ENCODE results near the gene ADAM20. TPM values are rescaled to one million over a fixed set of nuclear protein-coding genes. Genes with fewer than 3 reads are reported as not detected.

The ADAM20 gene
- total RNA-seq = 1 to 10 TPM in 1 of 2 donors, under 1 TPM in 1; 0.86 to 4.4 TPM
- polyA plus RNA-seq = under 1 TPM; 0.01 to 0.16 TPM
- long read RNA-seq, donor 1 = 0 reads
- long read RNA-seq, donor 2 = 0 reads
- long read RNA-seq, donor 3 = 0 reads
- long read RNA-seq, donor 4 = 0 reads
- long read RNA-seq, donor 5 = 0 reads

GRCh38 chr14:70534904-70535303, at the start of gene ADAM20:
Gene ADAM20 (minus strand): TSS chr14:70535004. CDS start chr14:70524757, 10,247 bp downstream.
- no peak within 1 kb of the TSS for H3K9ac ChIP-seq (ENCODE audit: insufficient read depth in 1 of 2, low read length in 2 of 2)
- no peak for TF ChIP-seq CTCF (IDR thresholded peaks at IDR 0.05; ENCODE audit: control extremely low read depth, extremely low read depth)

GRCh38 chr14:70576891-70577290, 42.1 kb upstream of the ADAM20 start:
- ATAC-seq (ENCODE audit: insufficient read depth, low FRiP score) = no peak
- TF ChIP-seq CTCF (IDR thresholded peaks at IDR 0.05; ENCODE audit: control extremely low read depth, extremely low read depth) = no peak
- Histone ChIP-seq H3K36me3 (ENCODE audit: control insufficient read depth in 4 of 4, insufficient read depth in 4 of 4, low read length in 4 of 4) (peaks cover 12 to 28% (median 17%) of the 10 kb centered on the region in 4 donors), H3K27ac (ENCODE audit: low read depth in 1 of 2, low read length in 1 of 2) (peak overlapping the region in 1 of 2 donors; percentile 15), H3K9me3 (ENCODE audit: control insufficient read depth in 4 of 4, insufficient read depth in 3 of 4, low read length in 3 of 4) (peaks cover 0 to 6% (median 0%) of the 10 kb centered on the region in 4 donors), H3K4me1 (ENCODE audit: control insufficient read depth in 5 of 5, insufficient read depth in 5 of 5, low read length in 5 of 5) (no peaks in the 10 kb centered on the region), H3K4me3 (no peak overlapping the region), H3K27me3 (ENCODE audit: control insufficient read depth in 3 of 3, insufficient read depth in 3 of 3, low read length in 2 of 3) (no peaks in the 10 kb centered on the region), H3K9ac (ENCODE audit: insufficient read depth in 1 of 2, low read length in 2 of 2) (no peak overlapping the region)
- WGBS, 2 donors = 61 to 73% methylated on average over 2 of the region's 2 CpGs
- DNase-seq = no peak

More at GRCh38 chr14:70534904-70535303, at the start of gene ADAM20:
- ATAC-seq (ENCODE audit: insufficient read depth, low FRiP score) = no peak
- Histone ChIP-seq H3K36me3 (ENCODE audit: control insufficient read depth in 4 of 4, insufficient read depth in 4 of 4, low read length in 4 of 4) (peaks cover 0 to 3% (median 0%) of the 10 kb centered on the region in 4 donors), H3K27ac (ENCODE audit: low read depth in 1 of 2, low read length in 1 of 2) (no peak within 1 kb of the TSS), H3K9me3 (ENCODE audit: control insufficient read depth in 4 of 4, insufficient read depth in 3 of 4, low read length in 3 of 4) (peaks cover 0 to 7% (median 2%) of the 10 kb centered on the region in 4 donors), H3K27me3 (ENCODE audit: control insufficient read depth in 3 of 3, insufficient read depth in 3 of 3, low read length in 2 of 3) (no peaks in the 10 kb centered on the region), H3K4me3 (no peak within 1 kb of the TSS), H3K4me1 (ENCODE audit: control insufficient read depth in 5 of 5, insufficient read depth in 5 of 5, low read length in 5 of 5) (no peaks in the 10 kb centered on the region)
- no peak for DNase-seq

- no peak for ATAC-seq (ENCODE audit: insufficient read depth, low FRiP score)
- peaks cover 0 to 3% (median 0%) of the 10 kb centered on the region in 4 donors for H3K9me3 ChIP-seq (ENCODE audit: control insufficient read depth in 4 of 4, insufficient read depth in 3 of 4, low read length in 3 of 4)
- 100% methylated on average over 1 of the region's 1 CpG for WGBS, 2 donors
- no peaks in the 10 kb centered on the region for H3K4me1 ChIP-seq (ENCODE audit: control insufficient read depth in 5 of 5, insufficient read depth in 5 of 5, low read length in 5 of 5)
- H3K4me3 ChIP-seq = no peak overlapping the region
- peaks cover 0 to 15% (median 5%) of the 10 kb centered on the region in 4 donors for H3K36me3 ChIP-seq (ENCODE audit: control insufficient read depth in 4 of 4, insufficient read depth in 4 of 4, low read length in 4 of 4)
- H3K27ac ChIP-seq (ENCODE audit: low read depth in 1 of 2, low read length in 1 of 2) = no peak overlapping the region
- no peak overlapping the region for H3K9ac ChIP-seq (ENCODE audit: insufficient read depth in 1 of 2, low read length in 2 of 2)
- no peak for TF ChIP-seq CTCF (IDR thresholded peaks at IDR 0.05; ENCODE audit: control extremely low read depth, extremely low read depth)
- H3K27me3 ChIP-seq (ENCODE audit: control insufficient read depth in 3 of 3, insufficient read depth in 3 of 3, low read length in 2 of 3) = no peaks in the 10 kb centered on the region
- no peak for DNase-seq
Observed at GRCh38 chr14:70573050-70573449, 38.2 kb upstream of the ADAM20 start.

- WGBS, 2 donors = 93 to 100% methylated on average over 2 of the region's 2 CpGs
- no peaks in the 10 kb centered on the region for H3K4me1 ChIP-seq (ENCODE audit: control insufficient read depth in 5 of 5, insufficient read depth in 5 of 5, low read length in 5 of 5)
- H3K27me3 ChIP-seq (ENCODE audit: control insufficient read depth in 3 of 3, insufficient read depth in 3 of 3, low read length in 2 of 3) = no peaks in the 10 kb centered on the region
- H3K9me3 ChIP-seq (ENCODE audit: control insufficient read depth in 4 of 4, insufficient read depth in 3 of 4, low read length in 3 of 4) = peaks cover 0 to 5% (median 0%) of the 10 kb centered on the region in 4 donors
- peaks cover 2 to 27% (median 6%) of the 10 kb centered on the region in 4 donors for H3K36me3 ChIP-seq (ENCODE audit: control insufficient read depth in 4 of 4, insufficient read depth in 4 of 4, low read length in 4 of 4)
- H3K4me3 ChIP-seq = no peak overlapping the region
- TF ChIP-seq CTCF (IDR thresholded peaks at IDR 0.05; ENCODE audit: control extremely low read depth, extremely low read depth) = no peak
- ATAC-seq (ENCODE audit: insufficient read depth, low FRiP score) (no peak), DNase-seq (no peak)
- H3K27ac ChIP-seq (ENCODE audit: low read depth in 1 of 2, low read length in 1 of 2) = no peak overlapping the region
- no peak overlapping the region for H3K9ac ChIP-seq (ENCODE audit: insufficient read depth in 1 of 2, low read length in 2 of 2)
Observed at GRCh38 chr14:70571139-70571538, 36.3 kb upstream of the ADAM20 start.
